HepG2 (cell line): ENCODE measurements around the gene PARS2.

Experiments used
- FOXM1 ChIP-seq: sonication (generic); formaldehyde crosslinking; IDR thresholded peaks from 2 replicates; pipeline ENCODE4 v1.5.0; 2020; ENCODE audit warnings: missing genetic modification reagents
- KLF13 ChIP-seq: sonication (generic); formaldehyde crosslinking; IDR thresholded peaks from 2 replicates; pipeline ENCODE4 v1.4.0; 2020; ENCODE audit warnings: mild to moderate bottlenecking, missing genetic modification reagents
- MAFK ChIP-seq, 2 experiments: IDR thresholded peaks in 1 of 2; conservative IDR thresholded peaks in 1 of 2; 2 replicates each; pipeline ENCODE4 v1.6.1; 2011; ENCODE audit warnings: improper control_type of control experiment in 2 of 2, low read length in 2 of 2
- MAZ ChIP-seq, 2 experiments: sonication (generic) in 1 of 2; formaldehyde crosslinking in 1 of 2; IDR thresholded peaks; 2 replicates each; pipeline versions ENCODE4 v1.5.0 to v1.6.1; 2012 to 2020; ENCODE audit warnings: low read depth in 2 of 2, mild to moderate bottlenecking in 2 of 2, borderline replicate concordance in 1 of 2, improper control_type of control experiment in 1 of 2, low read length in 1 of 2, missing genetic modification reagents in 1 of 2, moderate library complexity in 1 of 2
- NONO ChIP-seq, 2 experiments: fragments of 450-650 bp in 1 of 2; sonication (generic) in 1 of 2; formaldehyde crosslinking in 1 of 2; IDR thresholded peaks in 1 of 2; conservative IDR thresholded peaks in 1 of 2; 2 replicates each; pipeline versions ENCODE4 v1.6.1 to v1.8.0; 2017 to 2022; ENCODE audit warnings: mild to moderate bottlenecking in 1 of 2, missing genetic modification reagents in 1 of 2, moderate library complexity in 1 of 2
- POLR2A ChIP-seq, 2 experiments: IDR thresholded peaks; 2 replicates each; pipeline ENCODE4 v1.6.1; 2011; ENCODE audit warnings: low read depth in 2 of 2, low read length in 2 of 2, mild to moderate bottlenecking in 1 of 2, moderate library complexity in 1 of 2; ENCODE audit not compliant: insufficient read depth in 1 of 2
- SOX6 ChIP-seq, 2 experiments: fragments of 450-650 bp in 1 of 2; sonication (generic) in 1 of 2; formaldehyde crosslinking in 1 of 2; IDR thresholded peaks; 2 replicates each; pipeline versions ENCODE4 v1.4.0 to v1.6.1; 2017 to 2020; ENCODE audit warnings: antibody characterized with exemption in 1 of 2, mild to moderate bottlenecking in 1 of 2, missing genetic modification reagents in 1 of 2
- ZNF746 ChIP-seq: sonication (generic); formaldehyde crosslinking; IDR thresholded peaks from 2 replicates; pipeline ENCODE4 v1.8.0; 2022; ENCODE audit warnings: mild to moderate bottlenecking, missing genetic modification reagents
- TF ChIP-seq, protein P1 (sequence below): IDR thresholded peaks from 2 replicates; pipeline ENCODE4 v1.6.1; 2016; ENCODE audit warnings: low read depth, control low read depth
- TF ChIP-seq, protein P2 (sequence below): sonication (generic); formaldehyde crosslinking; IDR thresholded peaks from 2 replicates; pipeline ENCODE4 v1.5.0; 2020; ENCODE audit warnings: mild to moderate bottlenecking, missing genetic modification reagents, moderate library complexity
- TF ChIP-seq, protein P3 (sequence below): IDR thresholded peaks from 2 replicates; pipeline ENCODE4 v1.6.1; 2012; ENCODE audit warnings: inconsistent platforms
- TF ChIP-seq, protein P4 (sequence below): sonication (generic); formaldehyde crosslinking; conservative IDR thresholded peaks from 2 replicates; pipeline ENCODE4 v1.4.0; 2020; ENCODE audit warnings: mild to moderate bottlenecking, missing genetic modification reagents, moderate library complexity
- TF ChIP-seq, protein P5 (sequence below): sonication (generic); formaldehyde crosslinking; IDR thresholded peaks from 2 replicates; pipeline ENCODE4 v1.5.1; 2020; ENCODE audit warnings: missing genetic modification reagents, mild to moderate bottlenecking, borderline replicate concordance

DNA sequence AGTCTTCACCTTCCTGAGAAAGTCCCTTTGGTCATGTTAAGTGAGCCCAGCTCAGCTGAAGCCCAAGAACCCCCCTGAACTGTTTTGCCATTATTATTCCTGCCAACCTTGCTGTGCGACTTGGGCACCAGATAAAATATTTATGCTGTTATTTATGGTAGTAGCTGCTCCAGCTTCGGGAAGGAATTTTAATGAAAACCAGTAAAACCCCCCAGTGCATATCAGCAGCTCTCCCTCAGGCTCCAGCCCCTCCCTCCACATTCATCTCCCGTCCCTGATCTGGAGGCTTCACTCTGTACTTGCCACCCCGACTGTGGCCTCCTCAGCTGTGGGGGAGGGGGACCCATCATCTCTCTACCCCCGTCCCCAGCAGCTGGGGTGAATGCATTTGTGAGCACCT is 24.1 kb upstream of the PARS2 start:
- TF ChIP-seq, protein P1, sequence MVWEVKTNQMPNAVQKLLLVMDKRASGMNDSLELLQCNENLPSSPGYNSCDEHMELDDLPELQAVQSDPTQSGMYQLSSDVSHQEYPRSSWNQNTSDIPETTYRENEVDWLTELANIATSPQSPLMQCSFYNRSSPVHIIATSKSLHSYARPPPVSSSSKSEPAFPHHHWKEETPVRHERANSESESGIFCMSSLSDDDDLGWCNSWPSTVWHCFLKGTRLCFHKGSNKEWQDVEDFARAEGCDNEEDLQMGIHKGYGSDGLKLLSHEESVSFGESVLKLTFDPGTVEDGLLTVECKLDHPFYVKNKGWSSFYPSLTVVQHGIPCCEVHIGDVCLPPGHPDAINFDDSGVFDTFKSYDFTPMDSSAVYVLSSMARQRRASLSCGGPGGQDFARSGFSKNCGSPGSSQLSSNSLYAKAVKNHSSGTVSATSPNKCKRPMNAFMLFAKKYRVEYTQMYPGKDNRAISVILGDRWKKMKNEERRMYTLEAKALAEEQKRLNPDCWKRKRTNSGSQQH = no peak
- TF ChIP-seq NONO (IDR thresholded peaks at IDR 0.05) = no peak
- TF ChIP-seq NONO (CRISPR knock-in tag; conservative IDR thresholded peaks at IDR 0.05) = no peak
- TF ChIP-seq, protein P2, sequence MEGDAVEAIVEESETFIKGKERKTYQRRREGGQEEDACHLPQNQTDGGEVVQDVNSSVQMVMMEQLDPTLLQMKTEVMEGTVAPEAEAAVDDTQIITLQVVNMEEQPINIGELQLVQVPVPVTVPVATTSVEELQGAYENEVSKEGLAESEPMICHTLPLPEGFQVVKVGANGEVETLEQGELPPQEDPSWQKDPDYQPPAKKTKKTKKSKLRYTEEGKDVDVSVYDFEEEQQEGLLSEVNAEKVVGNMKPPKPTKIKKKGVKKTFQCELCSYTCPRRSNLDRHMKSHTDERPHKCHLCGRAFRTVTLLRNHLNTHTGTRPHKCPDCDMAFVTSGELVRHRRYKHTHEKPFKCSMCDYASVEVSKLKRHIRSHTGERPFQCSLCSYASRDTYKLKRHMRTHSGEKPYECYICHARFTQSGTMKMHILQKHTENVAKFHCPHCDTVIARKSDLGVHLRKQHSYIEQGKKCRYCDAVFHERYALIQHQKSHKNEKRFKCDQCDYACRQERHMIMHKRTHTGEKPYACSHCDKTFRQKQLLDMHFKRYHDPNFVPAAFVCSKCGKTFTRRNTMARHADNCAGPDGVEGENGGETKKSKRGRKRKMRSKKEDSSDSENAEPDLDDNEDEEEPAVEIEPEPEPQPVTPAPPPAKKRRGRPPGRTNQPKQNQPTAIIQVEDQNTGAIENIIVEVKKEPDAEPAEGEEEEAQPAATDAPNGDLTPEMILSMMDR (CRISPR knock-in tag) = no peak
- TF ChIP-seq, protein P3, sequence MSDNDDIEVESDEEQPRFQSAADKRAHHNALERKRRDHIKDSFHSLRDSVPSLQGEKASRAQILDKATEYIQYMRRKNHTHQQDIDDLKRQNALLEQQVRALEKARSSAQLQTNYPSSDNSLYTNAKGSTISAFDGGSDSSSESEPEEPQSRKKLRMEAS = no peak
- no peak for TF ChIP-seq POLR2A (IDR thresholded peaks at IDR 0.05; ENCODE audit: insufficient read depth in 1 of 2, low read depth in 2 of 2, low read length in 2 of 2)
- TF ChIP-seq, protein P4, sequence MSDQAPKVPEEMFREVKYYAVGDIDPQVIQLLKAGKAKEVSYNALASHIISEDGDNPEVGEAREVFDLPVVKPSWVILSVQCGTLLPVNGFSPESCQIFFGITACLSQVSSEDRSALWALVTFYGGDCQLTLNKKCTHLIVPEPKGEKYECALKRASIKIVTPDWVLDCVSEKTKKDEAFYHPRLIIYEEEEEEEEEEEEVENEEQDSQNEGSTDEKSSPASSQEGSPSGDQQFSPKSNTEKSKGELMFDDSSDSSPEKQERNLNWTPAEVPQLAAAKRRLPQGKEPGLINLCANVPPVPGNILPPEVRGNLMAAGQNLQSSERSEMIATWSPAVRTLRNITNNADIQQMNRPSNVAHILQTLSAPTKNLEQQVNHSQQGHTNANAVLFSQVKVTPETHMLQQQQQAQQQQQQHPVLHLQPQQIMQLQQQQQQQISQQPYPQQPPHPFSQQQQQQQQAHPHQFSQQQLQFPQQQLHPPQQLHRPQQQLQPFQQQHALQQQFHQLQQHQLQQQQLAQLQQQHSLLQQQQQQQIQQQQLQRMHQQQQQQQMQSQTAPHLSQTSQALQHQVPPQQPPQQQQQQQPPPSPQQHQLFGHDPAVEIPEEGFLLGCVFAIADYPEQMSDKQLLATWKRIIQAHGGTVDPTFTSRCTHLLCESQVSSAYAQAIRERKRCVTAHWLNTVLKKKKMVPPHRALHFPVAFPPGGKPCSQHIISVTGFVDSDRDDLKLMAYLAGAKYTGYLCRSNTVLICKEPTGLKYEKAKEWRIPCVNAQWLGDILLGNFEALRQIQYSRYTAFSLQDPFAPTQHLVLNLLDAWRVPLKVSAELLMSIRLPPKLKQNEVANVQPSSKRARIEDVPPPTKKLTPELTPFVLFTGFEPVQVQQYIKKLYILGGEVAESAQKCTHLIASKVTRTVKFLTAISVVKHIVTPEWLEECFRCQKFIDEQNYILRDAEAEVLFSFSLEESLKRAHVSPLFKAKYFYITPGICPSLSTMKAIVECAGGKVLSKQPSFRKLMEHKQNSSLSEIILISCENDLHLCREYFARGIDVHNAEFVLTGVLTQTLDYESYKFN (CRISPR knock-in tag) = no peak
- TF ChIP-seq, protein P5, sequence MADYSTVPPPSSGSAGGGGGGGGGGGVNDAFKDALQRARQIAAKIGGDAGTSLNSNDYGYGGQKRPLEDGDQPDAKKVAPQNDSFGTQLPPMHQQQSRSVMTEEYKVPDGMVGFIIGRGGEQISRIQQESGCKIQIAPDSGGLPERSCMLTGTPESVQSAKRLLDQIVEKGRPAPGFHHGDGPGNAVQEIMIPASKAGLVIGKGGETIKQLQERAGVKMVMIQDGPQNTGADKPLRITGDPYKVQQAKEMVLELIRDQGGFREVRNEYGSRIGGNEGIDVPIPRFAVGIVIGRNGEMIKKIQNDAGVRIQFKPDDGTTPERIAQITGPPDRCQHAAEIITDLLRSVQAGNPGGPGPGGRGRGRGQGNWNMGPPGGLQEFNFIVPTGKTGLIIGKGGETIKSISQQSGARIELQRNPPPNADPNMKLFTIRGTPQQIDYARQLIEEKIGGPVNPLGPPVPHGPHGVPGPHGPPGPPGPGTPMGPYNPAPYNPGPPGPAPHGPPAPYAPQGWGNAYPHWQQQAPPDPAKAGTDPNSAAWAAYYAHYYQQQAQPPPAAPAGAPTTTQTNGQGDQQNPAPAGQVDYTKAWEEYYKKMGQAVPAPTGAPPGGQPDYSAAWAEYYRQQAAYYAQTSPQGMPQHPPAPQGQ (CRISPR knock-in tag) = no peak
- no peak for TF ChIP-seq MAZ (IDR thresholded peaks at IDR 0.05; ENCODE audit: borderline replicate concordance, low read depth, low read length)
- no peak for TF ChIP-seq MAZ (CRISPR knock-in tag; IDR thresholded peaks at IDR 0.05; ENCODE audit: low read depth)
- TF ChIP-seq FOXM1 (CRISPR knock-in tag) = no peak
- TF ChIP-seq ZNF746 (CRISPR knock-in tag) = no peak
- TF ChIP-seq MAFK (conservative IDR thresholded peaks at IDR 0.05 in 1 of 2, IDR thresholded peaks at IDR 0.05 in 1 of 2; ENCODE audit: low read length in 2 of 2) = no peak
- TF ChIP-seq SOX6 (IDR thresholded peaks at IDR 0.05) = no peak
- no peak for TF ChIP-seq SOX6 (CRISPR knock-in tag; IDR thresholded peaks at IDR 0.05)
- no peak for TF ChIP-seq KLF13 (CRISPR knock-in tag)
